Measurements from ENCODE around the gene POLR2A. TPM values are rescaled to one million over a fixed set of nuclear protein-coding genes. Genes with fewer than 3 reads are reported as not detected.

The POLR2A gene
- total and polyA plus RNA-seq, 8 donors = 90.8 to 118 (median 109) TPM

DNA sequence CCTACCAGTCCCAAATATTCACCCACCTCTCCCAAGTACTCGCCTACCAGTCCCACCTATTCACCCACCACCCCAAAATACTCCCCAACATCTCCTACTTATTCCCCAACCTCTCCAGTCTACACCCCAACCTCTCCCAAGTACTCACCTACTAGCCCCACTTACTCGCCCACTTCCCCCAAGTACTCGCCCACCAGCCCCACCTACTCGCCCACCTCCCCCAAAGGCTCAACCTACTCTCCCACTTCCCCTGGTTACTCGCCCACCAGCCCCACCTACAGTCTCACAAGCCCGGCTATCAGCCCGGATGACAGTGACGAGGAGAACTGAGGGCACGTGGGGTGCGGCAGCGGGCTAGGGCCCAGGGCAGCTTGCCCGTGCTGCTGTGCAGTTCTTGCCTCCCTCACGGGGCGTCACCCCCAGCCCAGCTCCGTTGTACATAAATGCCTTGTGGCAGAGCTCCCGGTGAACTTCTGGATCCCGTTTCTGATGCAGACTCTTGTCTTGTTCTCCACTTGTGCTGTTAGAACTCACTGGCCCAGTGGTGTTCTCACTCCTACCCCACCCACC is 29.8 kb downstream of the POLR2A start:
- Histone ChIP-seq H3K36me3 (peaks cover 0 to 61% of the 10 kb centered on the region in 2 donors), H3K27ac (no peak overlapping the region), H3K4me3 (no peak overlapping the region), H3K9me3 (no peaks in the 10 kb centered on the region), H3K4me1 (peaks cover 4 to 16% of the 10 kb centered on the region in 2 donors), H3K27me3 (no peaks in the 10 kb centered on the region)
- no peak for DNase-seq
- TF ChIP-seq, protein P1, sequence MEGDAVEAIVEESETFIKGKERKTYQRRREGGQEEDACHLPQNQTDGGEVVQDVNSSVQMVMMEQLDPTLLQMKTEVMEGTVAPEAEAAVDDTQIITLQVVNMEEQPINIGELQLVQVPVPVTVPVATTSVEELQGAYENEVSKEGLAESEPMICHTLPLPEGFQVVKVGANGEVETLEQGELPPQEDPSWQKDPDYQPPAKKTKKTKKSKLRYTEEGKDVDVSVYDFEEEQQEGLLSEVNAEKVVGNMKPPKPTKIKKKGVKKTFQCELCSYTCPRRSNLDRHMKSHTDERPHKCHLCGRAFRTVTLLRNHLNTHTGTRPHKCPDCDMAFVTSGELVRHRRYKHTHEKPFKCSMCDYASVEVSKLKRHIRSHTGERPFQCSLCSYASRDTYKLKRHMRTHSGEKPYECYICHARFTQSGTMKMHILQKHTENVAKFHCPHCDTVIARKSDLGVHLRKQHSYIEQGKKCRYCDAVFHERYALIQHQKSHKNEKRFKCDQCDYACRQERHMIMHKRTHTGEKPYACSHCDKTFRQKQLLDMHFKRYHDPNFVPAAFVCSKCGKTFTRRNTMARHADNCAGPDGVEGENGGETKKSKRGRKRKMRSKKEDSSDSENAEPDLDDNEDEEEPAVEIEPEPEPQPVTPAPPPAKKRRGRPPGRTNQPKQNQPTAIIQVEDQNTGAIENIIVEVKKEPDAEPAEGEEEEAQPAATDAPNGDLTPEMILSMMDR (IDR thresholded peaks at IDR 0.05) = no peak
- intact Hi-C loops (cut with DNase I) = loop anchor here in 1 of 2 donors (5.0 kb wide), 1 partner anchor 48 kb away; the partner anchor contains the start of gene SENP3
- no peak for ATAC-seq

DNA sequence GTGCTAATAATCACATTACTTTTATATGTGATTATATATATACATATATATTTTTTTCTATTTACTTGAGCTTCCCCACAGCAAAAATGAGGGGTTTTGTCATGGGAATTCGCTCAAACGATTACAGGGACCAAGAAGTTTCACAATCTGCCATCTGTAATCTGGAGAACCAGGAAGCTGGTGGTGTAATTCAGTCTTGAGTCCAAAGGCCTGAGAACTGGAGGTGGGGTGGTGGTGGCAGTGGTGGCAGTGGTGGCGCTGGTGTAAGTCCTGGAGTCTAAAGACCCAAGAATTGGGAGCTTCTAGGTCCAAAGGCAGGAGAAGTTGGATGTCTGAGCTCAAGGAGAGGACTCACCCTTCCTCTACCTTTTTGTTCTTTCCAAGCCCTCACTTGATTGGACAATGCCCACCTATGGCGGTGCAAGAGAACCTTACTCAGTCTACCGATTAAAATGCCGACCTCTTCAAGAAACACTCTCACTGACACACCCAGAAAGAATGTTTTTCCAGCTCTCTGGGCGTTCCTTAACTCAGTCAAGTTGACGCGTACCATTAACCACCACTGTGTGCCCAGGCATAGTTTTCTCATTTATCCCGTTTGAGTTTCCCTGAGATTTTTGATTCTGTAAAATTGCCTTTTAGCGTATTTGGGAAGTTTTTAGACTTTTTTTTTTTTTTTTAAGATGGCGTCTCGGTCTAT is 31.9 kb downstream of the POLR2A start:
- intact Hi-C loops (cut with DNase I) = no loop called here
- peak overlapping the region in 1 of 2 donors; percentile 15 for H3K27ac ChIP-seq
- DNase-seq = no peak
- TF ChIP-seq, protein P1 (IDR thresholded peaks at IDR 0.05) = no peak
- no peaks in the 10 kb centered on the region for H3K27me3 ChIP-seq
- no peak overlapping the region for H3K4me3 ChIP-seq
- H3K36me3 ChIP-seq = peaks cover 0 to 40% of the 10 kb centered on the region in 2 donors
- ATAC-seq = peak; percentile 53
- H3K4me1 ChIP-seq = peaks cover 4 to 16% of the 10 kb centered on the region in 2 donors
- no peaks in the 10 kb centered on the region for H3K9me3 ChIP-seq

DNA sequence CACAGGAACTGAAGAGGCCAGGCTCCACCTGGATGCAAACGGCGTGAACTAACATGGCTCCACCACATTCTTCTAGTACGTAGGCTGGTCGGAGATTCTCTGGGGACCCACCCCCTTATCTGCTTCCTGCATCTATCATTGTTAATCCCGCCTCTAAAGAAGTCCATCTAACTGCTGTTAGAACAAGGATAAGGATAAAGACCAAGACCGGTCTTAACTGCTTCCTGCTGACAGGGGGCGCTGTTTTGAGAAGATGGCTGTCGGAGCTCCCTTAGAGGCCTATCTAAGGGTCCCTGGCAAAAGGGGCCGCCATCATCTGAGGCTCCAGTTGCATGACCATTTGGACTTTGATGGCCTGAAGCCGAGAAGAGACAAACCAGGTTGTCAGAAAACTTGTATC is 38.9 kb downstream of the POLR2A start:
- DNase-seq = no peak
- intact Hi-C loops (cut with DNase I) = no loop called here
- H3K27ac ChIP-seq = no peak overlapping the region
- no peaks in the 10 kb centered on the region for H3K36me3 ChIP-seq
- H3K4me3 ChIP-seq = no peak overlapping the region
- no peaks in the 10 kb centered on the region for H3K4me1 ChIP-seq
- H3K9me3 ChIP-seq = peaks cover 0 to 3% of the 10 kb centered on the region in 2 donors
- no peaks in the 10 kb centered on the region for H3K27me3 ChIP-seq
- ATAC-seq = peak; percentile 45
- TF ChIP-seq, protein P1 (IDR thresholded peaks at IDR 0.05) = peak; percentile 21 to 57

DNA sequence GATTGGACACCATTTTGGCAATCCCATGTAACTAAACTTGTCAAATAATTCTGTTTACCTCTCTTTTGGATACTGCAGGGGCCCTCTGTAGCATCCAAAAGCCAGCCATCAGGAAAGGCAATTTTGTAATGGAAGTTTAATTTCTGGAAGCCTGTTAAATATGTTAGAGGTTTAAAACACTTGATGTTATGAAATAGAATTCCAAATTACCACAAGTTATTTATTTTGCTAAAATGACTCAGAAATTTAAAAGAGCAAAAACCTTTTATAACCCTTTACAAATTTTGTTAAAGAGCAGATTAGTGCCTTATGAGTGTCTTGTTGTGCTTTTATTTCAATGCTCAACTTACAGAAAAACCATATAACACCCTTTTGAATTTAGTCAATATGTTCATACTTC is 44.7 kb downstream of the POLR2A start:
- Histone ChIP-seq H3K4me3 (no peak overlapping the region), H3K4me1 (no peaks in the 10 kb centered on the region), H3K9me3 (peaks cover 0 to 26% of the 10 kb centered on the region in 2 donors), H3K36me3 (no peaks in the 10 kb centered on the region), H3K27ac (no peak overlapping the region), H3K27me3 (no peaks in the 10 kb centered on the region)
- DNase-seq (no peak), ATAC-seq (no peak)
- intact Hi-C loops (cut with DNase I) = no loop called here
- TF ChIP-seq, protein P1 (IDR thresholded peaks at IDR 0.05) = no peak

DNA sequence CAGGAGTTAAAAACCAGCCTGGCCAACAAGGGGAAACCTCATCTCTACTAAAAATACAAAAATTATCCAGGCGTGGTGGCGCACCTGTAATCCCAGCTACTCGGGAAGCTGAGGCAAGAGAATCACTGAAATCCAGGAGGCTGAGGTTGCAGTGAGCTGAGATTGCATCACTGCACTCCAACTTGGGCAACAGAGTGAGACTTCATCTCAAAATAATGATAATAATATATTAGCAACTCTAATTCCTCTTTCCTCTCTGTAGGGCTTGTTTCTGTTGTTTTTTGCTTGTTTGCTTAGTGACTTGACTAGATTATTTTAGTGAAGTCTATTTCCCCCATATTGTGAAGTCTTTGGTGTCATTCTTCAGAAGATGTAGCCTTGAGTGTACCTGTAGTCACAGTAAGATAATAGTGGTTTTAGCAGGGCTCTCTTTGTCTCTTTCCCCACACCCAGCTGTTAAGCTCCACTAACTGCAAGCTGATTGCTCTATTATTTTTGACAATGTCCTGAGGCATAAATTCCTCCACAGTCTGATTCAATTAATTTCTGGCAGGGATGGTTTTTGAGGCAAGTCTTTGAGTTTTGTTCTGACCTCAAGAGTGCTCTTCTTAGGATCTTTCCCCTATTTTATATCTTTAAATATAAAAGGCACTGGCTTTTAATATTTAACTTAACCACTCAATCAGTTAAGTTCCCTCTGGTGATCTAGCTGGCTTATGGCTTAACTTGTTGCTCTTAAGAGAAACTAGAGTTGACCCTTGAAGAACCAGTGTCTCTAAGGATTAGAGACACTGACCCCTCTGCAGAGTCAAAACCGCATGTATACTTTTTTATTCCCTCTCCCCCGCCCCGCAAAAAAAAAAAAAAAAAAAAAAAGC is 46.1 kb downstream of the POLR2A start:
- H3K4me3 ChIP-seq = no peak overlapping the region
- TF ChIP-seq, protein P1 (IDR thresholded peaks at IDR 0.05) = no peak
- H3K4me1 ChIP-seq = no peaks in the 10 kb centered on the region
- no peaks in the 10 kb centered on the region for H3K36me3 ChIP-seq
- H3K27me3 ChIP-seq = no peaks in the 10 kb centered on the region
- DNase-seq = no peak
- no peak for ATAC-seq
- intact Hi-C loops (cut with DNase I) = no loop called here
- H3K9me3 ChIP-seq = peaks cover 0 to 26% of the 10 kb centered on the region in 2 donors
- H3K27ac ChIP-seq = no peak overlapping the region
